OCI-LY1 (cell line): ENCODE measurements around the gene TSC22D4.

Source experiments
- H2AFZ ChIP-seq: fragments of 200-600 bp; sonication (generic), shearing (Covaris generic); 2 replicates; pipeline ENCODE4 v1.6.0; 2014; ENCODE audit warnings: antibody characterized with exemption, mild to moderate bottlenecking, low read length
- H3F3A ChIP-seq: fragments of 200-600 bp; sonication (generic), shearing (Covaris generic); 2 replicates; pipeline ENCODE4 v1.6.0; 2014; ENCODE audit warnings: mild to moderate bottlenecking, antibody characterized with exemption, low read length, moderate library complexity; ENCODE audit not compliant: insufficient read depth
- H3K27ac ChIP-seq: fragments of 200-600 bp; sonication (generic); 2 replicates; pipeline ENCODE4 v1.5.1; 2014; ENCODE audit warnings: low read length, mixed run types, mild to moderate bottlenecking, low read depth; ENCODE audit not compliant: poor library complexity, severe bottlenecking
- H3K27me3 ChIP-seq: fragments of 200-600 bp; sonication (generic); 2 replicates; pipeline ENCODE4 v1.6.0; 2014; ENCODE audit warnings: antibody characterized with exemption, mild to moderate bottlenecking, low read length, moderate library complexity; ENCODE audit not compliant: insufficient read depth
- H3K36me3 ChIP-seq: fragments of 200-600 bp; sonication (generic); 2 replicates; pipeline ENCODE4 v1.6.1; 2014; ENCODE audit warnings: mild to moderate bottlenecking, antibody characterized with exemption, low read length, moderate library complexity, mixed read lengths; ENCODE audit not compliant: insufficient read depth
- H3K4me1 ChIP-seq: fragments of 200-600 bp; sonication (generic); 2 replicates; pipeline ENCODE4 v1.5.1; 2014; ENCODE audit warnings: mild to moderate bottlenecking, low read length, moderate library complexity; ENCODE audit not compliant: insufficient read depth, severe bottlenecking
- H3K4me2 ChIP-seq: fragments of 200-600 bp; sonication (generic), shearing (Covaris generic); 2 replicates; pipeline ENCODE4 v1.6.1; 2014; ENCODE audit warnings: low read length
- H3K4me3 ChIP-seq: fragments of 200-600 bp; sonication (generic); 2 replicates; pipeline ENCODE4 v1.5.1; 2014; ENCODE audit warnings: low read length, low read depth, mild to moderate bottlenecking, mixed read lengths; ENCODE audit not compliant: poor library complexity, severe bottlenecking
- H3K79me2 ChIP-seq: fragments of 200-600 bp; shearing (Covaris generic); 2 replicates; pipeline ENCODE4 v1.6.1; 2016; ENCODE audit warnings: mixed run types, low read length, mixed read lengths; ENCODE audit not compliant: insufficient read depth
- H3K9ac ChIP-seq: fragments of 200-600 bp; sonication (generic), shearing (Covaris generic); 2 replicates; pipeline ENCODE4 v1.6.1; 2014; ENCODE audit warnings: mild to moderate bottlenecking, low read length, mixed read lengths
- H3K9me2 ChIP-seq: fragments of 200-600 bp; sonication (generic), shearing (Covaris generic); 2 replicates; pipeline ENCODE4 v1.6.1; 2014; ENCODE audit warnings: low read depth, mild to moderate bottlenecking, low read length, mixed read lengths
- H3K9me3 ChIP-seq: fragments of 200-600 bp; shearing (Covaris generic); 2 replicates; pipeline ENCODE4 v1.6.1; 2014; ENCODE audit warnings: low read length, mixed read lengths
- H4K20me1 ChIP-seq: fragments of 200-600 bp; sonication (generic), shearing (Covaris generic); 2 replicates; pipeline ENCODE4 v1.6.0; 2016; ENCODE audit warnings: mild to moderate bottlenecking, low read length; ENCODE audit not compliant: insufficient read depth
- CTCF ChIP-seq: fragments of 200-600 bp; sonication (generic), shearing (Covaris generic); IDR thresholded peaks from 2 replicates; pipeline ENCODE4 v1.5.1; 2017; ENCODE audit warnings: mild to moderate bottlenecking, antibody characterized with exemption, low read length, moderate library complexity, mixed read lengths
- EZH2 ChIP-seq: fragments of 200-600 bp; sonication (generic), shearing (Covaris generic); IDR thresholded peaks from 2 replicates; pipeline ENCODE4 v1.8.0; 2017; ENCODE audit warnings: borderline replicate concordance, mixed run types, mild to moderate bottlenecking, antibody characterized with exemption, low read length, moderate library complexity, mixed read lengths

TSC22D4 gene

GRCh38 chr7:100488333-100489095 is 9.5 kb upstream of the TSC22D4 start:
- Histone ChIP-seq H3K4me2 (no peak overlapping the region), H3K4me3 (no peak overlapping the region), H3K79me2 (no peaks in the 10 kb centered on the region), H3K9me2 (no peaks in the 10 kb centered on the region), H3K9me3 (no peaks in the 10 kb centered on the region), H3K36me3 (no peaks in the 10 kb centered on the region), H2AFZ (no peak overlapping the region), H3K27ac (no peak overlapping the region), H3K9ac (no peak overlapping the region), H4K20me1 (no peaks in the 10 kb centered on the region), H3F3A (no peaks in the 10 kb centered on the region), H3K4me1 (no peaks in the 10 kb centered on the region), H3K27me3 (peaks cover 14% of the 10 kb centered on the region)
- no peak for TF ChIP-seq CTCF
- no peak for TF ChIP-seq EZH2

- H3K27ac ChIP-seq: no peak overlapping the region
- H3K9ac ChIP-seq: no peak overlapping the region
- peaks cover 7% of the 10 kb centered on the region for H3K4me1 ChIP-seq
- TF ChIP-seq EZH2: no peak
- no peak for TF ChIP-seq CTCF
- H3K9me3 ChIP-seq: no peaks in the 10 kb centered on the region
- no peaks in the 10 kb centered on the region for H3K36me3 ChIP-seq
- H3K4me3 ChIP-seq: no peak overlapping the region
- H3K27me3 ChIP-seq: peaks cover 7% of the 10 kb centered on the region; the same call in 1 of the 2 replicates
- H4K20me1 ChIP-seq: no peaks in the 10 kb centered on the region
- no peak overlapping the region for H2AFZ ChIP-seq
- H3K79me2 ChIP-seq: no peaks in the 10 kb centered on the region
- no peaks in the 10 kb centered on the region for H3K9me2 ChIP-seq
- no peak overlapping the region for H3K4me2 ChIP-seq
- no peaks in the 10 kb centered on the region for H3F3A ChIP-seq
Observed at GRCh38 chr7:100486753-100487446, 7.9 kb upstream of the TSC22D4 start.

- Histone ChIP-seq H3K9me3 (no peaks in the 10 kb centered on the region), H3K4me3 (no peak overlapping the region), H3K9me2 (no peaks in the 10 kb centered on the region), H3K27me3 (peaks cover 7% of the 10 kb centered on the region; the same call in 1 of the 2 replicates), H2AFZ (no peak overlapping the region), H3K4me2 (no peak overlapping the region), H3K4me1 (peaks cover 7% of the 10 kb centered on the region), H3K9ac (no peak overlapping the region), H3K79me2 (no peaks in the 10 kb centered on the region), H4K20me1 (no peaks in the 10 kb centered on the region), H3K27ac (no peak overlapping the region), H3F3A (no peaks in the 10 kb centered on the region), H3K36me3 (no peaks in the 10 kb centered on the region)
- no peak for TF ChIP-seq EZH2
- TF ChIP-seq CTCF: no peak
Observed at GRCh38 chr7:100486111-100486636, 7.2 kb upstream of the TSC22D4 start.
